Activated naive CD8-positive, alpha-beta T cell treated with anti-CD3 and anti-CD28 coated beads, Interleukin-2, amount 10 ng/mL, durations not matched to agents 7 days and 5 days (primary cell): ENCODE measurements around the gene RIMBP2. TPM values are rescaled to one million over a fixed set of nuclear protein-coding genes. Genes with fewer than 3 reads are reported as not detected.

Experiments used
- ATAC-seq: fragments of 150-1000 bp; cut with Tn5 transposase; one replicate; pipeline ENCODE4 v1.10.0; 2021; ENCODE audit warnings: low read depth, moderate library complexity
- POLR2A ChIA-PET: fragments of 350-600 bp; sonication (Branson Sonifier 250); formaldehyde crosslinking; loops from one replicate; lab custom pipeline; 2021; ENCODE audit warnings: antibody characterized with exemption; lab: Charles Lee
- DNase-seq: peaks from one replicate; pipeline ENCODE4 v3.0.0; 2021
- H3K27ac Mint-ChIP-seq: one replicate; pipeline ENCODE4 v1.8.0; 2022; ENCODE audit warnings: mild to moderate bottlenecking, mixed read lengths
- H3K27me3 Mint-ChIP-seq: one replicate; pipeline ENCODE4 v1.8.0; 2022; ENCODE audit warnings: mild to moderate bottlenecking, moderate library complexity, mixed read lengths
- H3K36me3 Mint-ChIP-seq: one replicate; pipeline ENCODE4 v1.8.0; 2021; ENCODE audit warnings: mild to moderate bottlenecking, mixed read lengths
- H3K4me1 Mint-ChIP-seq: one replicate; pipeline ENCODE4 v1.8.0; 2021; ENCODE audit warnings: mixed read lengths
- H3K4me3 Mint-ChIP-seq: one replicate; pipeline ENCODE4 v1.8.0; 2022; ENCODE audit warnings: mild to moderate bottlenecking, moderate library complexity, mixed read lengths
- H3K9me3 Mint-ChIP-seq: one replicate; pipeline ENCODE4 v1.8.0; 2021; ENCODE audit warnings: mixed read lengths
- total RNA-seq, 2 experiments: library from RNA; stranded (reverse); gene quantifications; one replicate each; pipeline ENCODE4 v1.2.3, GENCODE V29; 2021

RIMBP2 gene
- total RNA-seq, 2 experiments from 2014 or later, result not detected

DNA sequence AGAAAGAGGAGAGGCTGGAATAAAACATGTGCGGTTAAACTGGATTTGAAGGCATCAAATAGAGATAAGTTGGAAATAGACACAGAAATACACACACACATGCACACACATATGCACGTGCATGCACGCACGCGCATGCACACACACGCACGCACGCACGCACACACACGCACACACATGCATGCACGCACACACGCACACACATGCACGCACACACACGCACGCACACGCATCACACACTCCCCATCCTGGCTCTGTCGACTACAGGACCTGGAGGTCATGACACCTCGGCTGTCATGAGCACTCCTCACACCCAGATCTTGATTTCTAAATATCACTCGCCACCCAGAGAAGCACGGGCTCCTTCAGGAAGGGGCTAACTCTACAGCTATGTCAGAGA lies 51.8 kb downstream of the RIMBP2 start:
- POLR2A ChIA-PET, result no interaction called here

DNA sequence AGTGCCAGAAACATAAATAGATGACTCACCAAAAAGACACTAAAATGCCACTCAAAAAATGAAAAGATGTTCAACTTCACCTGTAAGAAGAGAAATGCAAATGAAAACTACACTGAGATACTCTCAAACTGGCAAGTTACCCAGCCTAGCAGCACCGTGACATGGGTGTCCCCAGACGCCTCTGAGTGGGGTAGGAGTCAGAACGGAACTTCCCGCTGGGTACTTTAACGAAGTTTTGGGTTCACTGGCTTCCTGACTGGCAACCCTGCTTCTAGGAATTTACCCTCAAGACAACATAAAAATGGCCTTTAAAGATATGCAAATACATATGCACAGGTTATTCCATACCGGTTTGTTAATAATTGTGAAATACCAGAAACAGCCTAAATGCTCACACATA lies 52.6 kb downstream of the RIMBP2 start:
- DNase-seq (no peak), ATAC-seq (no peak)
- no peak overlapping the region for H3K4me3 Mint-ChIP-seq
- H3K4me1 Mint-ChIP-seq, result no peaks in the 10 kb centered on the region
- no peaks in the 10 kb centered on the region for H3K36me3 Mint-ChIP-seq
- H3K27me3 Mint-ChIP-seq, result peaks cover 2% of the 10 kb centered on the region
- no peak overlapping the region for H3K27ac Mint-ChIP-seq
- H3K9me3 Mint-ChIP-seq, result peaks cover 3% of the 10 kb centered on the region
- POLR2A ChIA-PET, result no interaction called here

More for the DNA sequence above, 51.8 kb downstream of the RIMBP2 start:
- ATAC-seq, result no peak
- DNase-seq, result no peak
- Mint-ChIP-seq H3K36me3 (no peaks in the 10 kb centered on the region), H3K4me3 (no peak overlapping the region), H3K27me3 (peaks cover 2% of the 10 kb centered on the region), H3K4me1 (no peaks in the 10 kb centered on the region), H3K27ac (no peak overlapping the region), H3K9me3 (peaks cover 4% of the 10 kb centered on the region)

DNA sequence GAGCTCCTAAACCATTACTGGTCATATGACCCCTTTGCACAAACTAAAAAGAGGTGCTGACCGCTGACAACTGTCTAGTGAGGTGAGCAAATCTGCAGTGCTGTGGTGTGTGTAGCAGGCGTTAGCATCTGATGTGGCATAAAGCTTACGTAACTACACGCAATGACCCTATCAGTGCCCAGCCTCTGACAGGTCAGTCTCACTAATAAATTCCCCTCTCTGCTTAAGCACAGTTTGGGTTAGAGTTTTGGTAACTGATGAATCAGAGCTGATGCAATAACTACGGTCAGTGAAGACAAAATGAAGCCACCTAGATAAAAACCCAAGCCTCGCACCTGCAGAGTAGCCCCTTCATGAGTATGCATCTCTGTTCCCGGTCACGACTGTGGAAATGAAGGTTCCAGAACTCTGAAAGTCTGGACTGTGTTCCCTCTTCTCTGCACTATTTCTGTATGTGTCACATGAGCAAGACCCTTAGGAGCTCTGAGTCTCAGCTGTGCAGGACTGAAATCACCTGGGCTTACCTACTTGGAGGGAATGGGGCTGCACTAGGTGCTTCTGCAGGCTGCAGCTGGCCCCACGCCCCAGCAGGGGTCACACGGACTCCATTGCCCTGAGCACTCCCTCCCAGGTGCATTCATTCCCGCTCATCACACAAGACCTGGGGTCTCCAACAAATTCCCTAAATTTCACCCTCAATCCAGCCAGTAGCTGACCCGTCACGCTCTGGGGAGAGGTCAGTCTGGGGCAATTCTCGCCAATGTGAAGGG lies 54.4 kb downstream of the RIMBP2 start:
- peaks cover 2% of the 10 kb centered on the region for H3K27me3 Mint-ChIP-seq
- ATAC-seq, result no peak
- no peak overlapping the region for H3K4me3 Mint-ChIP-seq
- no peaks in the 10 kb centered on the region for H3K9me3 Mint-ChIP-seq
- H3K27ac Mint-ChIP-seq, result no peak overlapping the region
- POLR2A ChIA-PET, result no interaction called here
- no peaks in the 10 kb centered on the region for H3K4me1 Mint-ChIP-seq
- no peaks in the 10 kb centered on the region for H3K36me3 Mint-ChIP-seq
- no peak for DNase-seq

DNA sequence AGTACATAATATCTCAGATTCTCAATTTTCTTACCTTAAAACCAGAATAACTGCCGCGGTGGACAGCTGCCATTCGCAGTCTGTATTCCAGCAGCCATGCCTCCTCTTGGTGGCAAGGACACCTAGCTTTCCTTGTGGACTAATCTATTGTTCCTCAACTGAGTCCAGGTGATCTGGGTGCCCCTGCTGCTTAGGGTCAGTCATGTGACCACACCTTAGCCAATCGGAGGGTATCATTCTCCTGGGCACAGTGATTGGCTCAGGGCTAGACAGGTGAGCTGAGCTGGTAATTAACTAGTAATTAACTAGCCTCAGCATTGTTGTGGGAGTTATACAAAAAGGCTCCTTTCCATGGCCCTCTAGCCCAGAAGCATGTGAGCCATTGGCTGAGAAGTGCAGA lies 55.0 kb downstream of the RIMBP2 start:
- Mint-ChIP-seq H3K27ac (no peak overlapping the region), H3K36me3 (no peaks in the 10 kb centered on the region), H3K4me3 (no peak overlapping the region), H3K9me3 (no peaks in the 10 kb centered on the region), H3K4me1 (no peaks in the 10 kb centered on the region), H3K27me3 (peaks cover 2% of the 10 kb centered on the region)
- POLR2A ChIA-PET, result no interaction called here
- ATAC-seq (no peak), DNase-seq (no peak)

GRCh38 chr12:130658145-130658911 lies 57.8 kb downstream of the RIMBP2 start:
- no peak for ATAC-seq
- Mint-ChIP-seq H3K4me3 (no peak overlapping the region), H3K36me3 (no peaks in the 10 kb centered on the region), H3K4me1 (no peaks in the 10 kb centered on the region), H3K9me3 (no peaks in the 10 kb centered on the region), H3K27me3 (no peaks in the 10 kb centered on the region), H3K27ac (no peak overlapping the region)
- DNase-seq, result no peak
- POLR2A ChIA-PET, result no interaction called here

DNA sequence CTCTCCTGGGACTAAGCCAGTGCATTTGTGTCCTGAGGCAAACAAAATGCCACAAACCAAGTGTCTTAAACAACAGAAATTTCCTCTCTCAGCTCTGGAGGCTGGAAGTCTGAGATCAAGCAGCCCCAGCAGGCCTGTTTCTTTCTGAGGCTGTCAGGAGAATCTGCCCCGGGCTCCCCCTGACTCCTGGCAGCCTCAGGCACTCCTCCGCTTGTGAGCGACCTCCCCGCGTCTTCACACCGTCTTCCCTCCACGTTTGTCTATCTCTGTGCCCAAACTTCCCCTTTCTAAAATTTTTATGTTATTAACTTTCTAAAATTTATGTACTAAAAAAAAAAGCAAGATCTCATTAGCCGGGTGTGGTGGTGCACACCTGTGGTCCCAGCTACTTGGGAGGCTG lies 59.7 kb downstream of the RIMBP2 start:
- POLR2A ChIA-PET, result no interaction called here
- DNase-seq, result no peak
- Mint-ChIP-seq H3K4me1 (no peaks in the 10 kb centered on the region), H3K4me3 (no peak overlapping the region), H3K36me3 (no peaks in the 10 kb centered on the region), H3K9me3 (no peaks in the 10 kb centered on the region), H3K27ac (no peak overlapping the region), H3K27me3 (no peaks in the 10 kb centered on the region)
- no peak for ATAC-seq

DNA sequence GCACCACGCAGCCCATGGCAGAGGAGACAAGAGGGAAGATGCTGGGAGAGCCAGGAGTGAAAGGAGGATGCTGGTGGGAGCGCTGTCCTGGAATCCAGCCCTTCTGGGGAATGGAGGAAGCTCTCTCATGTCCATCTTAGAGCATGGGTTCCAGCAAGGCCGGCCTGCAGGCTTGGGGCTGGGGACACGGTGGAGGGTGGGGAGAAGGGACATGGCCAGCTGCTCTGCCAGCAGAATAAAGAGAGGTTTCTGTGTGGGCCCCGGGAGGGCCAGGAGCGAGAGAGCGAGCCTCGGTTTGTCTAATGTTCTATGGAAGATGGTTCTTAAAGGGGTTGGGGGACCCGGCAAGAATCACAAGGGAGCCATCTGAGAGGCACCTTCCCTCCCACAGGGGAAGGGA lies 60.2 kb downstream of the RIMBP2 start:
- no peaks in the 10 kb centered on the region for H3K4me1 Mint-ChIP-seq
- no peak for ATAC-seq

GRCh38 chr12:130655010-130655409 lies 61.1 kb downstream of the RIMBP2 start:
- Mint-ChIP-seq H3K9me3 (no peaks in the 10 kb centered on the region), H3K27ac (no peak overlapping the region), H3K4me3 (no peak overlapping the region), H3K27me3 (no peaks in the 10 kb centered on the region), H3K4me1 (no peaks in the 10 kb centered on the region), H3K36me3 (no peaks in the 10 kb centered on the region)
- DNase-seq (no peak), ATAC-seq (no peak)
- POLR2A ChIA-PET, result no interaction called here

More for the DNA sequence above, 60.2 kb downstream of the RIMBP2 start:
- POLR2A ChIA-PET, result no interaction called here
- H3K4me3 Mint-ChIP-seq, result no peak overlapping the region
- H3K27ac Mint-ChIP-seq, result no peak overlapping the region
- no peaks in the 10 kb centered on the region for H3K9me3 Mint-ChIP-seq
- H3K36me3 Mint-ChIP-seq, result no peaks in the 10 kb centered on the region
- H3K27me3 Mint-ChIP-seq, result no peaks in the 10 kb centered on the region
- no peak for DNase-seq

DNA sequence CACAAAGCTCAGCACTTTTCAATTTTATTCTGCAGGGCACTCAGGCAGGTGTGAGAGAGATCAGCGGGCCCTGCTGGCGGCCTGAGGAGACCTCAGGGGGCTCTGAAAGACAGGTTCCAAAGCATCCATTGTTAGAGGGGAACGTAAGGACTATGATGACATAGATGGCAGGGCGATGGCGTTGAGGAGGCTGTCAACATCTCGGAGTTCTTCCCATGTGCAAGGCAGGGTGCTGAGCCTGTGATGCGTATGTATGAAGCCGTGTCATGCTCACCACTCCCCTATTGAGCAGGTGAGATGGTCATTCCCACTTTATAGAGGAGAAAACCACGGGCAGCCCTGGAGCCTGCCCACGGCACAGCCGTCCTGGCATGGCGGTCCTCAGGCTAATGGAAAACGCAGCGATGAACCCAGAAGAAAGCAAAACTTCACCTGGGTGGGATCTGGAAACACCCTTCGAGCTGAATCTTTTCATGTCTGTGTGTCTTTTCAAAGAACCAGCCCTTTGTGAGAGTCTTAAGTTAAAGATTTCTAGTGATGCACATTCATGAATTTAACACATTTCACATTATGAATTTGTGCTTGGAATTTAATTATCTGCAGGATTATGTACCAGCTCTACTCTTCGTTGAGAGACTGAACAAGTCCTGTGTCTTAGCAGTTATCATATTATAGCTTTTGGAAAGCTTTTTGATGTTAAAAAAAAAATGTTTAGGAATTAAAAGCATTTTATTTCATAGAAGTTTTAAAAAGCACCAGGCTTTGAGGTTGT lies 64.7 kb downstream of the RIMBP2 start:
- Mint-ChIP-seq H3K9me3 (no peaks in the 10 kb centered on the region), H3K27me3 (peaks cover 2% of the 10 kb centered on the region), H3K36me3 (no peaks in the 10 kb centered on the region), H3K4me3 (no peak overlapping the region), H3K4me1 (no peaks in the 10 kb centered on the region), H3K27ac (no peak overlapping the region)
- DNase-seq (no peak), ATAC-seq (no peak)
- POLR2A ChIA-PET, result no interaction called here

DNA sequence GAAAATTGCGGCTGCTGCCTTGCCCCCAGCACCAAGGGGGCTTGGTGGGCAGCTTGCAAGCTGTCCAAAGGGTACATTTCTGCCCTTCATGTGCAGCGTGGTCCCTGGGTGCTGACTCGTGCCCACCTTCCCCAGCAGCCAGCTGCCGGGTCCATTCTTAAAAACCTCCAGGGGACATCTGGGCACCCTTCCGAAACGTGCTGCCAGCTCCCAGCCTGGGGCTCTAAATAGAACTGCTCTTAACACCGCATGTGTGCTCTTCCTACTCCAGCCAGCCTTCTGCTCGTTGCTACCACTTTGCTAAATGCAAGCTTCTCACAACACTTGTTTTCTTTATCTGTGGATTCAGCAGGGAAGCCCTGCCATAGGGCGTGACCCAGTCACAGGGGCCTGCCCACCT lies 66.0 kb downstream of the RIMBP2 start:
- POLR2A ChIA-PET, result no interaction called here
- H3K27me3 Mint-ChIP-seq, result peaks cover 2% of the 10 kb centered on the region
- H3K36me3 Mint-ChIP-seq, result no peaks in the 10 kb centered on the region
- no peak overlapping the region for H3K4me3 Mint-ChIP-seq
- no peak overlapping the region for H3K27ac Mint-ChIP-seq
- no peak for DNase-seq
- H3K4me1 Mint-ChIP-seq, result no peaks in the 10 kb centered on the region
- no peak for ATAC-seq
- no peaks in the 10 kb centered on the region for H3K9me3 Mint-ChIP-seq

GRCh38 chr12:130649101-130650045 lies 66.7 kb downstream of the RIMBP2 start:
- POLR2A ChIA-PET, result no interaction called here
- no peak for ATAC-seq
- Mint-ChIP-seq H3K9me3 (no peaks in the 10 kb centered on the region), H3K4me3 (no peak overlapping the region), H3K27ac (no peak overlapping the region), H3K27me3 (peaks cover 2% of the 10 kb centered on the region), H3K4me1 (no peaks in the 10 kb centered on the region), H3K36me3 (no peaks in the 10 kb centered on the region)
- DNase-seq, result no peak

GRCh38 chr12:130647814-130648213 lies 68.3 kb downstream of the RIMBP2 start:
- POLR2A ChIA-PET, result no interaction called here
- ATAC-seq, result no peak

More at GRCh38 chr12:130647814-130648213, 68.3 kb downstream of the RIMBP2 start:
- no peaks in the 10 kb centered on the region for H3K36me3 Mint-ChIP-seq
- H3K4me1 Mint-ChIP-seq, result no peaks in the 10 kb centered on the region
- no peak for DNase-seq
- H3K9me3 Mint-ChIP-seq, result no peaks in the 10 kb centered on the region
- H3K27me3 Mint-ChIP-seq, result peaks cover 2% of the 10 kb centered on the region
- no peak overlapping the region for H3K27ac Mint-ChIP-seq
- no peak overlapping the region for H3K4me3 Mint-ChIP-seq
